PC-9 (cell line): Measurements from ENCODE around the gene BCAT1. TPM values are rescaled to one million over a fixed set of nuclear protein-coding genes. Genes with fewer than 3 reads are reported as not detected.

ENCODE experiments used
- BruUV-seq: library from RNA; stranded (reverse); fragments of 400-500 nt; replicated peaks from 2 replicates; lab custom pipeline; 2021; lab: Mats Ljungman, UMichigan
- CTCF ChIA-PET: fragments of 300-600 bp; sonication (Branson Sonifier 250); formaldehyde crosslinking; loops from one replicate; lab custom pipeline; 2022; ENCODE audit warnings: antibody characterized with exemption; lab: Charles Lee
- POLR2A ChIA-PET: fragments of 300-600 bp; sonication (Branson Sonifier 250); formaldehyde crosslinking; loops from one replicate; lab custom pipeline; 2022; ENCODE audit warnings: antibody characterized with exemption; ENCODE audit not compliant: unreplicated experiment; lab: Charles Lee
- DNase-seq, 2 experiments: peaks; one replicate each; pipeline versions ENCODE4 v3.0.0 to v3.0.0-alpha.2; 2015 to 2022; ENCODE audit warnings: mixed read lengths in 1 of 2
- H2AFZ ChIP-seq: fragments of 200-600 bp; sonication (generic); 2 replicates; pipeline ENCODE4 v1.8.1; 2017; ENCODE audit warnings: antibody characterized with exemption
- H3F3A ChIP-seq: fragments of 200-600 bp; sonication (generic); 2 replicates; pipeline ENCODE4 v1.8.1; 2017; ENCODE audit warnings: antibody characterized with exemption, mild to moderate bottlenecking, low read depth; ENCODE audit not compliant: insufficient read depth
- H3K27ac ChIP-seq: fragments of 200-600 bp; sonication (generic); 2 replicates; pipeline ENCODE4 v1.6.1; 2016; ENCODE audit warnings: mixed run types
- H3K27me3 ChIP-seq: fragments of 200-600 bp; sonication (generic); 2 replicates; pipeline ENCODE4 v1.6.1; 2016; ENCODE audit warnings: low read depth, mixed run types; ENCODE audit not compliant: insufficient read depth
- H3K36me3 ChIP-seq: fragments of 200-600 bp; sonication (generic); 2 replicates; pipeline ENCODE4 v1.6.1; 2016; ENCODE audit warnings: low read depth, mixed run types
- H3K4me1 ChIP-seq: fragments of 200-600 bp; sonication (generic); replicated peaks from 2 replicates; pipeline ENCODE4 v1.6.1; 2016; ENCODE audit warnings: mixed run types; ENCODE audit not compliant: insufficient read depth
- H3K4me2 ChIP-seq: fragments of 200-600 bp; sonication (generic); 2 replicates; pipeline ENCODE4 v1.6.1; 2017; ENCODE audit warnings: mixed run types
- H3K4me3 ChIP-seq: fragments of 200-600 bp; sonication (generic); 2 replicates; pipeline ENCODE4 v1.6.1; 2016; ENCODE audit warnings: mixed run types
- H3K79me2 ChIP-seq: fragments of 200-600 bp; sonication (generic); 2 replicates; pipeline ENCODE4 v1.6.1; 2017; ENCODE audit warnings: low read depth, mixed run types
- H3K9me2 ChIP-seq: fragments of 200-600 bp; sonication (generic); 2 replicates; pipeline ENCODE4 v1.8.1; 2017; ENCODE audit warnings: mild to moderate bottlenecking; ENCODE audit not compliant: insufficient read depth
- H3K9me3 ChIP-seq: fragments of 200-600 bp; sonication (generic); 2 replicates; pipeline ENCODE4 v1.8.1; 2016; ENCODE audit warnings: low read depth; ENCODE audit not compliant: insufficient read depth
- H4K20me1 ChIP-seq: fragments of 200-600 bp; sonication (generic); 2 replicates; pipeline ENCODE4 v1.8.1; 2017; ENCODE audit not compliant: insufficient read depth
- EZH2 ChIP-seq: fragments of 200-600 bp; sonication (generic); IDR thresholded peaks from 2 replicates; pipeline ENCODE4 v1.8.0; 2017; ENCODE audit warnings: antibody characterized with exemption, low read depth
- intact Hi-C: fragments of 100-400 bp; cut with micrococcal nuclease; formaldehyde crosslinking; loops from one replicate; pipeline ENCODE4 v1.10.0; 2022; ENCODE audit not compliant: unreplicated experiment
- total RNA-seq: library from RNA; stranded (reverse); gene quantifications from 2 replicates; pipeline ENCODE4 v1.2.3, GENCODE V29; 2021
- TF ChIP-seq, protein P1 (sequence below): fragments of 200-600 bp; sonication (generic); conservative IDR thresholded peaks from 2 replicates; pipeline ENCODE4 v1.6.1; 2017; ENCODE audit warnings: mixed run types, antibody characterized with exemption, mild to moderate bottlenecking, moderate library complexity

BCAT1 gene
- total RNA-seq, 1 experiment from 2014 or later = 78.6 TPM

DNA sequence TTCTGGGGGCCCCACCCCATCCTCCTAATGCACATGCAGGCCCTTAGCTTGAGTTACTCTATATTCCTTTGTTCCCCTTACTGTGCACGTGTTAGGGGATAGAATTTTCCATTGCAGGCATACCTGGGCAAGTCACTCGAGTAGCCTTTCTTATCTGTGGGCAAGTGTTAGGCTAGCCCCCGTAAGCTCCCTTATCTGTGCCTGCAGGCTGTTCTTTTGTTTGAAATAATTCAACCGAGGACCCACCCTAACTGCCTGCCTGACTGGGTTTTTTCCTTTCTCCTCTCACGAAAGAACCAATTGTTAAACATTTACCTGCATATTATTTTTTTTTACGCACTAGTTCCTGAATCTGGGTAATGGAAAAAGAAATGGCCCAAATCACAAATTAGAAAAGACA, 21.3 kb upstream of the BCAT1 start:
- Histone ChIP-seq H3K27ac (no peak overlapping the region), H3K9me2 (no peaks in the 10 kb centered on the region), H3K4me3 (no peak overlapping the region), H3K4me1 (no peaks in the 10 kb centered on the region), H3K79me2 (no peaks in the 10 kb centered on the region), H3K9me3 (no peaks in the 10 kb centered on the region), H3K4me2 (no peak overlapping the region), H3K36me3 (no peaks in the 10 kb centered on the region), H3F3A (no peaks in the 10 kb centered on the region), H2AFZ (no peak overlapping the region), H3K27me3 (no peaks in the 10 kb centered on the region), H4K20me1 (no peaks in the 10 kb centered on the region)
- POLR2A ChIA-PET = no interaction called here
- intact Hi-C loops = no loop called here
- no peak for TF ChIP-seq EZH2
- TF ChIP-seq, protein P1, sequence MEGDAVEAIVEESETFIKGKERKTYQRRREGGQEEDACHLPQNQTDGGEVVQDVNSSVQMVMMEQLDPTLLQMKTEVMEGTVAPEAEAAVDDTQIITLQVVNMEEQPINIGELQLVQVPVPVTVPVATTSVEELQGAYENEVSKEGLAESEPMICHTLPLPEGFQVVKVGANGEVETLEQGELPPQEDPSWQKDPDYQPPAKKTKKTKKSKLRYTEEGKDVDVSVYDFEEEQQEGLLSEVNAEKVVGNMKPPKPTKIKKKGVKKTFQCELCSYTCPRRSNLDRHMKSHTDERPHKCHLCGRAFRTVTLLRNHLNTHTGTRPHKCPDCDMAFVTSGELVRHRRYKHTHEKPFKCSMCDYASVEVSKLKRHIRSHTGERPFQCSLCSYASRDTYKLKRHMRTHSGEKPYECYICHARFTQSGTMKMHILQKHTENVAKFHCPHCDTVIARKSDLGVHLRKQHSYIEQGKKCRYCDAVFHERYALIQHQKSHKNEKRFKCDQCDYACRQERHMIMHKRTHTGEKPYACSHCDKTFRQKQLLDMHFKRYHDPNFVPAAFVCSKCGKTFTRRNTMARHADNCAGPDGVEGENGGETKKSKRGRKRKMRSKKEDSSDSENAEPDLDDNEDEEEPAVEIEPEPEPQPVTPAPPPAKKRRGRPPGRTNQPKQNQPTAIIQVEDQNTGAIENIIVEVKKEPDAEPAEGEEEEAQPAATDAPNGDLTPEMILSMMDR = no peak
- no TSS peak for BruUV-seq
- CTCF ChIA-PET = no interaction called here
- DNase-seq = no peak

DNA sequence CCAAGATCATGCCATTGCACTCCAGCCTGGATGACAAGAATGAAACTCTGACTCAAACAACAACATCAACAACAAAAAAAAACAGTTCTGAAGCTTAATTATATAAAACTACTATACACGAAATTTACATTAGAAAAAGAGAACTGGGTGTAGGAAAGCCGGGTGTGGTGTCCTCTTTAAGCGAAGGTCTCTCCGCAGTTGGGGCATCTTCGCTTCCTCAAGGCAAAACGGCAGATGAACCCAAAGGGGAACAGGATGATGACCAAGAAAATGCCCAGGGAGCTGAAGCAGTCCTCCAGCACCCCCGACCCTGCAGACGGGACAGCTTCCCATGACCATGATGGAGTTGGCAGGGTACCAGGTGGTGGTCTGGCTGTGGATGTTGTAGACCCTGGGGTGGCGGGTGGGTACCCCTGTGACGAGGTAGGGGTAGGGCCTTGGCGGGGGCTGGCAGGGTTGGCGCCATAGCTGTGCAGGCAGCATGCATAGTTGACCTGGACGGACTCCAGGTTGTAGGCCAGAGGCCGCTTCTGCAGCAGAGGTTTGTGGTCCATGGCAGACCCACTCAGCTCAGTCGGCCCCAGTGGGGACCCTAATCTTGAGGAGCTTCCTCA, 18.2 kb upstream of the BCAT1 start:
- intact Hi-C loops = no loop called here
- no TSS peak for BruUV-seq
- Histone ChIP-seq H4K20me1 (no peaks in the 10 kb centered on the region), H3K4me2 (no peak overlapping the region), H3K79me2 (no peaks in the 10 kb centered on the region), H2AFZ (no peak overlapping the region), H3K9me2 (no peaks in the 10 kb centered on the region), H3F3A (no peaks in the 10 kb centered on the region), H3K27me3 (no peaks in the 10 kb centered on the region), H3K27ac (no peak overlapping the region), H3K4me1 (no peaks in the 10 kb centered on the region), H3K4me3 (no peak overlapping the region), H3K9me3 (no peaks in the 10 kb centered on the region), H3K36me3 (no peaks in the 10 kb centered on the region)
- ChIA-PET CTCF (no interaction called here), POLR2A (interaction anchor here (0.6 kb wide), 1 partner anchor 183 kb away, joined by 7 read pairs; no protein-coding TSS in a partner anchor)
- DNase-seq = no peak
- TF ChIP-seq, protein P1 = no peak
- no peak for TF ChIP-seq EZH2

DNA sequence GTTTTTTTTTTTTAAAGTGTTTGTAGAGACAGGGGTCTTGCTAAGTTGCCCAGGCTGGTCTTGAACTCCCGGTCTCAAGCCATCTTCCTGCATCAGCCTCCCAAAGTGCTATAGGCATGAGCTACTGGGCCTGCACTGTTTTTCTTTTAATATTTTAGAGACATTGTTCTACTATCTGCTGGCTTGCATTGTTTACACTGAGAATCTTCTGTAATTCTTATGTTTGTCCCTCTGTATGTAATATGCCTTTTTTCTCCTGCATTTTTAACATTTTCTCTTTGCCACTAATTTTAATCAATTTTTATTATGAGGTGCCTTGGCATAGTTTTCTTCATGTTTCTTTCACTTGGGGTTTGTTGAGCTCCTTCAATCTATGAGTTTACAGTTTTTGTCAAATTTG, 15.4 kb upstream of the BCAT1 start:
- Histone ChIP-seq H3K27me3 (no peaks in the 10 kb centered on the region), H2AFZ (no peak overlapping the region), H3F3A (no peaks in the 10 kb centered on the region), H3K9me2 (no peaks in the 10 kb centered on the region), H3K79me2 (no peaks in the 10 kb centered on the region), H3K4me2 (no peak overlapping the region), H3K9me3 (no peaks in the 10 kb centered on the region), H4K20me1 (no peaks in the 10 kb centered on the region), H3K27ac (no peak overlapping the region), H3K36me3 (no peaks in the 10 kb centered on the region), H3K4me1 (no peaks in the 10 kb centered on the region), H3K4me3 (no peak overlapping the region)
- BruUV-seq = no TSS peak
- intact Hi-C loops = no loop called here
- POLR2A ChIA-PET = no interaction called here
- TF ChIP-seq, protein P1 = no peak
- TF ChIP-seq EZH2 = no peak
- CTCF ChIA-PET = interaction anchor here (0.6 kb wide), 1 partner anchor 191 kb away, joined by 5 read pairs; no protein-coding TSS in a partner anchor
- DNase-seq = no peak
